ENCODE data around the gene ARHGAP18.

GRCh38 chr6:129681913-129682205 is 28.1 kb downstream of the ARHGAP18 start:
- TF ChIP-seq EZH2 (IDR thresholded peaks at IDR 0.05) (no peak), CTCF (IDR thresholded peaks at IDR 0.05) (no peak), EZH2phosphoT487 (IDR thresholded peaks at IDR 0.05) (no peak)

All from neural progenitor cell (in vitro differentiated cells).